ENCODE results near the gene NBPF9. TPM values are rescaled to one million over a fixed set of nuclear protein-coding genes. Genes with fewer than 3 reads are reported as not detected.
A peak's percentile ranks its signal among the peaks of the same experiment; 100 is the strongest.
"Not testable (repeated sequence)": the region's sequence is repeated elsewhere in the genome, so short reads cannot be mapped to it uniquely, and the experiment has no call there.

The NBPF9 gene, protein sequence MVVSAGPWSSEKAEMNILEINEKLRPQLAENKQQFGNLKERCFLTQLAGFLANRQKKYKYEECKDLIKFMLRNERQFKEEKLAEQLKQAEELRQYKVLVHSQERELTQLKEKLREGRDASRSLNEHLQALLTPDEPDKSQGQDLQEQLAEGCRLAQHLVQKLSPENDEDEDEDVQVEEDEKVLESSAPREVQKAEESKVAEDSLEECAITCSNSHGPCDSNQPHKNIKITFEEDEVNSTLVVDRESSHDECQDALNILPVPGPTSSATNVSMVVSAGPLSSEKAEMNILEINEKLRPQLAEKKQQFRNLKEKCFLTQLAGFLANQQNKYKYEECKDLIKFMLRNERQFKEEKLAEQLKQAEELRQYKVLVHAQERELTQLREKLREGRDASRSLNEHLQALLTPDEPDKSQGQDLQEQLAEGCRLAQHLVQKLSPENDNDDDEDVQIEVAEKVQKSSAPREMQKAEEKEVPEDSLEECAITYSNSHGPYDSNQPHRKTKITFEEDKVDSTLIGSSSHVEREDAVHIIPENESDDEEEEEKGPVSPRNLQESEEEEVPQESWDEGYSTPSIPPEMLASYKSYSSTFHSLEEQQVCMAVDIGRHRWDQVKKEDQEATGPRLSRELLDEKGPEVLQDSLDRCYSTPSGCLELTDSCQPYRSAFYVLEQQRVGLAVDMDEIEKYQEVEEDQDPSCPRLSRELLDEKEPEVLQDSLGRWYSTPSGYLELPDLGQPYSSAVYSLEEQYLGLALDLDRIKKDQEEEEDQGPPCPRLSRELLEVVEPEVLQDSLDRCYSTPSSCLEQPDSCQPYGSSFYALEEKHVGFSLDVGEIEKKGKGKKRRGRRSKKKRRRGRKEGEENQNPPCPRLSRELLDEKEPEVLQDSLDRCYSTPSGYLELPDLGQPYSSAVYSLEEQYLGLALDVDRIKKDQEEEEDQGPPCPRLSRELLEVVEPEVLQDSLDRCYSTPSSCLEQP (N-terminal part only)
- total RNA-seq (17.8 TPM), polyA plus RNA-seq (ENCODE audit: insufficient read depth, low read depth, low replicate concordance) (5.3 TPM)
- long read RNA-seq, donor 1: 0 reads
- long read RNA-seq, donor 2: 0 reads
- long read RNA-seq, donor 3, full-length matches to known transcripts: 1 of 1 reads
- long read RNA-seq, donor 3, partial matches to known transcripts: 0 of 1 reads
- long read RNA-seq, donor 3, other reads (novel, unspliced or antisense): 0 of 1 reads
- long read RNA-seq, donor 4, full-length matches to known transcripts: 1 of 1 reads
- long read RNA-seq, donor 4, partial matches to known transcripts: 0 of 1 reads
- long read RNA-seq, donor 4, other reads (novel, unspliced or antisense): 0 of 1 reads
- long read RNA-seq, donor 5: 0 reads
- long read RNA-seq, donor 6: 0 reads
- long read RNA-seq, donor 7, partial matches to known transcripts: 3 of 16 reads
- long read RNA-seq, donor 7, other reads (novel, unspliced or antisense): 13 of 16 reads
- long read RNA-seq, donor 8: 0 reads
- long read RNA-seq, donor 9: 0 reads
- long read RNA-seq, donor 10: 0 reads

DNA sequence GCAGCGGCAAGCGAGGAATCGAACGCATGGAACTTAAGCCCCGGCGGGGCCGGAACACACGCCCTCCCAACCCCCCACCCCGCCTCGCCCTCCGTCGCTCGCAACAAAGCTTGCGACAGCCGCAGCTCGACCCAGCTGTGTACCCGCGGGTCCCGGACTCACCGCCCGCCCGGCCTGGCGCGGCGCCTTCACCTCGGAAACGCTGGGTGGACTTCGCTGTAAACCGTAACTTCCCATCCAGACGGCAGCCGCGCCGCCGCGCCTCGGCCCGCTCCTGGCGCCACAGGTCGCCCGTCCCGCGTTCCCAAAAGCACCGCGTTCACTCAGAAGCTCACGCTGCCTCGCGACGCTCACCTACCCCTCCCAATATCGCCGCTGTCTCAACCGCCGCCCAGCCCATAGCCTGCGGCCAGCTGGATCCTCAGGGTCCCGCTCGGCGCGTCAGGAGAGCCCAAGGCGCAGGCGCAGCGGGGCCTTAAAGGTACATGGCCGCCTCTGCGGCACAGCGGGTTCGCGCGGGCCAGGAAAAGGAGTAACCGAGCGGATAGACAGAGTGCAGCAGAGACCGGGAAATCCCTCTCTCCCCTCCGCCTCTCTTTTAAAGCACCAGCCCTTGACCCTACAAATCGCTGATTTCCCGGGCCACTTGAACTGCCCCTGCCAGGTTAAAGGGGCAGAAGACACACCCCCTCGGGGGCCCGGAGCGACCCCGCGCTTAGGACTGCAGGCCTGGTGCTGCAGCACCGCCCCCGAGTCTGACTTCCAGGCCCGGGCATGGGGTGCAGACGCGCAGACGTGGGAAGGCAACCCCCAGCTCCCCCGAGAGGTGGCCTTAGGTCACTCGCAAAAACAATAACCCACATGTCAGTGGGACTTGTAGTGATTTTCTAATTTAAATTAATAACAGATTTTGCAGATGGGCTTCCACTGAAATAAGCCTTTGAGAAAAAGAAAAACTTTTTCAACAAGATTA lies at the start of gene NBPF9:
Gene NBPF9, minus strand, starts transcription at position 443 of the 973 bp plus-strand sequence. CDS start 21,412 bp downstream, outside the sequence.
- peak within 1 kb of the TSS in 2 of 3 donors; percentile 26 to 32 for H3K4me3 ChIP-seq (ENCODE audit: low read length in 3 of 3)
- H3K4me1 ChIP-seq (ENCODE audit: control insufficient read depth in 2 of 3, insufficient read depth in 2 of 3, low read depth in 1 of 3, low read length in 3 of 3); intact Hi-C loops (cut with DNase I); H3K9me3 ChIP-seq (ENCODE audit: control insufficient read depth in 2 of 3, insufficient read depth in 1 of 3, low read length in 3 of 3); H3K9ac ChIP-seq (ENCODE audit: low read length in 3 of 3); H3K27me3 ChIP-seq (ENCODE audit: control insufficient read depth, insufficient read depth, low read length); H3K27ac ChIP-seq (ENCODE audit: low read depth in 2 of 2, low read length in 2 of 2); H3K36me3 ChIP-seq (ENCODE audit: control insufficient read depth in 2 of 3, insufficient read depth in 3 of 3, low read length in 3 of 3); FAIRE-seq: not testable (repeated sequence)
- DNase-seq: peak; percentile 44 to 77 (median 56)

DNA sequence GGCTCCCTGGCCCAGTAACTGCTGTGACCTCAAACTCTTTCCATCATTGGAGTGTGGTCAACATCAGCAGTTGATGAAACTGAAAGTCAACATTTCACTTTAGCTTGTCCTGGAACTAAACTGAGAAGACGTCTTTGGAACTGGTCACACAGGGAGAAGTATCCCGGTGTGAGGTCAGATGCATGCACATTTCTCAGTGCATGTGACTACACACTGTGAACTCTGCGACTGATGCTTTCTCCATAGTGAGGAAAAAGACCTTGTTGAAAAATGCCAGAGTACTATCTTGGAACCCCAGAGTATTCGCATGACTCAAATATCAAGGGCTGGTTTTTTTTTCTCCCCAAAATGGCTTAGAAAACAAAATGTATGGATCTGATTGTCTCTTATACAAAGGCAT lies 46.6 kb upstream of the NBPF9 start:
- H3K27ac ChIP-seq (ENCODE audit: low read depth in 2 of 2, low read length in 2 of 2); DNase-seq; H3K9me3 ChIP-seq (ENCODE audit: control insufficient read depth in 2 of 3, insufficient read depth in 1 of 3, low read length in 3 of 3); H3K36me3 ChIP-seq (ENCODE audit: control insufficient read depth in 2 of 3, insufficient read depth in 3 of 3, low read length in 3 of 3); H3K27me3 ChIP-seq (ENCODE audit: control insufficient read depth, insufficient read depth, low read length); H3K4me3 ChIP-seq (ENCODE audit: low read length in 3 of 3); H3K9ac ChIP-seq (ENCODE audit: low read length in 3 of 3); intact Hi-C loops (cut with DNase I); H3K4me1 ChIP-seq (ENCODE audit: control insufficient read depth in 2 of 3, insufficient read depth in 2 of 3, low read depth in 1 of 3, low read length in 3 of 3); FAIRE-seq: not testable (repeated sequence)

DNA sequence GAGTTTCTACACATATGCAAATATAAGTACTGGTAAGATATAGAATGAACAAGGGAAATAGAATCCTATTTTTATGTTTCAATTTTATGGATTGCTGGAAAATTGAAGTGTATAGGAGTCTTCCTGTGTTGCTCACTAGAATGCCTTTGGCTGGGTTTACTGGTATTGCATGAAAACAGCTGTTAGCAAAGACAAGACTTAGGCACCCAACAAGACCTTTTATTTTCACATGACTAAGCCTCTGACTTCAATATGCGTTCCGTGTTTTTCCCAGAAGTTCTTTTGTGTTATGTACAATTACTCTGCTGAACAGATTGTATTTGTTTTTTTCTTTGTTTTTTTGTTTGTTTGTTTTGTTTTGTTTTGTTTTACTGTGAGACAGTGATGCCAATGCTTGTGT lies 34.2 kb upstream of the NBPF9 start:
- intact Hi-C loops (cut with DNase I); H3K9ac ChIP-seq (ENCODE audit: low read length in 3 of 3); H3K9me3 ChIP-seq (ENCODE audit: control insufficient read depth in 2 of 3, insufficient read depth in 1 of 3, low read length in 3 of 3); H3K4me1 ChIP-seq (ENCODE audit: control insufficient read depth in 2 of 3, insufficient read depth in 2 of 3, low read depth in 1 of 3, low read length in 3 of 3); H3K4me3 ChIP-seq (ENCODE audit: low read length in 3 of 3); H3K27ac ChIP-seq (ENCODE audit: low read depth in 2 of 2, low read length in 2 of 2); DNase-seq; H3K36me3 ChIP-seq (ENCODE audit: control insufficient read depth in 2 of 3, insufficient read depth in 3 of 3, low read length in 3 of 3); H3K27me3 ChIP-seq (ENCODE audit: control insufficient read depth, insufficient read depth, low read length); FAIRE-seq: not testable (repeated sequence)

DNA sequence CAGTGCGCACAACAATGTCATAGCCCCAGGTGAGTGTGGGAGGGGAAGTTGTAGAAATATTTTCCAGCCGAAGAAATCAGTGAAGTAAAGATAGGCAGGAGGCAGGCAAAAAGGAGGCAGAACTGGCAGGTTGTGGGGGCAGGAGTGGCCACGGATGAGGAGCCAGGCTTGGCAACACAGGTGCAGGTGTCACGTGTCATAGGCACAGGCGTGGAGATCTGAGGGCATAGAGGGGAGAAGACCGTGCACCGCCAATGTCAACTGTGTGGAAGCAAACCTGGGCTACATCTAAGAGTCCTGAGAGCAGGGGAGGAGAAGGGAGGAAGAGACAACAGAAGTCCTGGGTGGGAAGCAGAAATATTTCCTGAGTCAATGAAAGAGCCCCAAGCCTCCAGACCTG lies 27.6 kb upstream of the NBPF9 start:
- H3K36me3 ChIP-seq (ENCODE audit: control insufficient read depth in 2 of 3, insufficient read depth in 3 of 3, low read length in 3 of 3); H3K4me1 ChIP-seq (ENCODE audit: control insufficient read depth in 2 of 3, insufficient read depth in 2 of 3, low read depth in 1 of 3, low read length in 3 of 3); H3K27ac ChIP-seq (ENCODE audit: low read depth in 2 of 2, low read length in 2 of 2); H3K4me3 ChIP-seq (ENCODE audit: low read length in 3 of 3); H3K27me3 ChIP-seq (ENCODE audit: control insufficient read depth, insufficient read depth, low read length); intact Hi-C loops (cut with DNase I); H3K9ac ChIP-seq (ENCODE audit: low read length in 3 of 3); FAIRE-seq; H3K9me3 ChIP-seq (ENCODE audit: control insufficient read depth in 2 of 3, insufficient read depth in 1 of 3, low read length in 3 of 3): not testable (repeated sequence)
- peak; percentile 8 to 71 (median 15) for DNase-seq

DNA sequence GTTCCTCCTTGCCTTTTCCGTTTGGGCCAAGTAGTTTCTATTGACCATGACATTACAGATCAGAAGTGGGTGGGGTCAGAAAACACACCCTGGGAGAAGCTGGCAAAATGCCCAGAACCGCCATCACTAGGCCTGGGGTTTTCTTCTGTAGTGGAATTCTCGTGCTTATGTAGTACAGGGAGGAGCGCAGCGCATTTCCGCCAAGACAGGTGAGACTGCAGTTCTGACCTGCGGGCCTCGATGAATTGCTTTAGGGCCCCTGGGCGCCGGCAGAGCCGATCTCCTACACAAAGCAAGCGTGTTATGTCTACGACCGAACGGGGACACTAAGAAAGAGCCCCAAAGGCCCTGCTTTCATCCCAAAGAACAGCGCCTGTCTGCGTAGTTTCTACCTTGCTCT lies 25.9 kb upstream of the NBPF9 start:
- H3K9ac ChIP-seq (ENCODE audit: low read length in 3 of 3); H3K36me3 ChIP-seq (ENCODE audit: control insufficient read depth in 2 of 3, insufficient read depth in 3 of 3, low read length in 3 of 3); H3K9me3 ChIP-seq (ENCODE audit: control insufficient read depth in 2 of 3, insufficient read depth in 1 of 3, low read length in 3 of 3); DNase-seq; H3K27me3 ChIP-seq (ENCODE audit: control insufficient read depth, insufficient read depth, low read length); H3K4me3 ChIP-seq (ENCODE audit: low read length in 3 of 3); H3K4me1 ChIP-seq (ENCODE audit: control insufficient read depth in 2 of 3, insufficient read depth in 2 of 3, low read depth in 1 of 3, low read length in 3 of 3); FAIRE-seq; H3K27ac ChIP-seq (ENCODE audit: low read depth in 2 of 2, low read length in 2 of 2); intact Hi-C loops (cut with DNase I): not testable (repeated sequence)

DNA sequence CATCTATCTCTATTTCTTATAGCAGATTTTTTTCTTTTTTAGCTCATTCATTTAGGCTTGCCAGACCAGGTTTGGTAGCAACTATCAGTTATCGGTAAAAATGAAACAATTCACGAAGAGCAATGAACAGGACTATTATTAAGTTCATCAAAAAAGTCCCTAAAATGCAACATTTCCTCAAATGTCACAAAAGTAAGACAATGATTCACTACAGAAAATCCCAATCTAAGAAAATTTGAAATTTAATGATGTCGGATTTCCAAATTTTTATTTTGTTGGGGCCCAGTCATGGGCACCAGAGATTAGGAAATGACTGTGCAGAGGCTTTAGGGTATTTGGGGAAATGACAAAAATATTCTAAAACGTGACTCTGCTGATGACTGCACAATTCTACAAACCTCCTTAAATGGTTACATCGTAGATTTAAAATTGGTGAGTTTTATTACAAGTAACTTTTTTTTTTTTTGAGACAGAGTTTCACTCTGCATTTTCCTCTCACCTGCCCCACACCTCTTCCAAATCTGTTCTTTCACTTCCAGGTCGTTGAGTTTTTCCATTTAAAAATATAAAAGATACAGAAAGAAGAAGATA lies 23.3 kb upstream of the NBPF9 start:
- H3K9me3 ChIP-seq (ENCODE audit: control insufficient read depth in 2 of 3, insufficient read depth in 1 of 3, low read length in 3 of 3); H3K27me3 ChIP-seq (ENCODE audit: control insufficient read depth, insufficient read depth, low read length); H3K4me1 ChIP-seq (ENCODE audit: control insufficient read depth in 2 of 3, insufficient read depth in 2 of 3, low read depth in 1 of 3, low read length in 3 of 3); H3K27ac ChIP-seq (ENCODE audit: low read depth in 2 of 2, low read length in 2 of 2); H3K9ac ChIP-seq (ENCODE audit: low read length in 3 of 3); intact Hi-C loops (cut with DNase I); H3K4me3 ChIP-seq (ENCODE audit: low read length in 3 of 3); FAIRE-seq; DNase-seq; H3K36me3 ChIP-seq (ENCODE audit: control insufficient read depth in 2 of 3, insufficient read depth in 3 of 3, low read length in 3 of 3): not testable (repeated sequence)

All from kidney (tissue), 19 donors.